Calu3 (cell line): Measurements from ENCODE around the gene ZNF462. TPM values are rescaled to one million over a fixed set of nuclear protein-coding genes. Genes with fewer than 3 reads are reported as not detected.

ENCODE experiments used
- BruUV-seq: library from RNA; stranded (reverse); fragments of 400-500 nt; replicated peaks from 2 replicates; lab custom pipeline; 2021; lab: Mats Ljungman, UMichigan
- CTCF ChIA-PET: fragments of 300-600 bp; sonication (Branson Sonifier 250); formaldehyde crosslinking; loops from one replicate; lab custom pipeline; 2022; ENCODE audit warnings: antibody characterized with exemption; lab: Charles Lee
- DNase-seq: peaks from one replicate; pipeline ENCODE4 v3.0.0; 2022
- H3K27ac Mint-ChIP-seq: one replicate; pipeline ENCODE4 v1.8.0; 2022; ENCODE audit warnings: mixed read lengths; ENCODE audit not compliant: unreplicated experiment
- H3K27me3 Mint-ChIP-seq: one replicate; pipeline ENCODE4 v1.8.0; 2022; ENCODE audit warnings: mixed read lengths; ENCODE audit not compliant: unreplicated experiment
- H3K36me3 Mint-ChIP-seq: one replicate; pipeline ENCODE4 v1.8.0; 2022; ENCODE audit warnings: mild to moderate bottlenecking, moderate library complexity, mixed read lengths; ENCODE audit not compliant: insufficient read depth, unreplicated experiment
- H3K4me1 Mint-ChIP-seq: one replicate; pipeline ENCODE4 v1.8.0; 2022; ENCODE audit warnings: mild to moderate bottlenecking, low read depth, mixed read lengths; ENCODE audit not compliant: unreplicated experiment
- H3K4me3 Mint-ChIP-seq: one replicate; pipeline ENCODE4 v1.8.0; 2022; ENCODE audit warnings: mild to moderate bottlenecking, low read depth, moderate library complexity, mixed read lengths; ENCODE audit not compliant: unreplicated experiment
- H3K9me3 Mint-ChIP-seq: one replicate; pipeline ENCODE4 v1.8.0; 2022; ENCODE audit warnings: low read depth, mixed read lengths; ENCODE audit not compliant: unreplicated experiment
- CTCF ChIP-seq: fragments of 200-600 bp; IDR thresholded peaks from one replicate; pipeline ENCODE4 v1.8.0; 2022; ENCODE audit warnings: antibody characterized with exemption; ENCODE audit not compliant: unreplicated experiment
- intact Hi-C: fragments of 100-400 bp; cut with micrococcal nuclease; formaldehyde crosslinking; loops from one replicate; pipeline ENCODE4 v1.10.0; 2022; ENCODE audit not compliant: unreplicated experiment
- total RNA-seq: library from RNA; stranded (reverse); gene quantifications from 2 replicates; pipeline ENCODE4 v1.2.3, GENCODE V29; 2022

ZNF462 gene
- total RNA-seq, 1 experiment from 2014 or later: 48.0 TPM

- CTCF ChIA-PET: interaction anchor here (0.6 kb wide), 1 partner anchor 217 kb away, joined by 4 read pairs; no protein-coding TSS in a partner anchor
- Mint-ChIP-seq H3K9me3 (no peaks in the 10 kb centered on the region), H3K36me3 (peaks cover 5% of the 10 kb centered on the region), H3K27me3 (no peaks in the 10 kb centered on the region), H3K27ac (no peak overlapping the region), H3K4me1 (peaks cover 17% of the 10 kb centered on the region), H3K4me3 (no peak overlapping the region)
- TF ChIP-seq CTCF: no peak
- DNase-seq: no peak
- intact Hi-C loops: loop anchor here (10.0 kb wide), 1 partner anchor 179 kb away; the partner anchor contains the start of gene ZNF462
- BruUV-seq: no TSS peak
Measured at GRCh38 chr9:107043886-107044285, 180.9 kb downstream of the ZNF462 start.

GRCh38 chr9:107044872-107045271 lies 181.9 kb downstream of the ZNF462 start:
- CTCF ChIA-PET: interaction anchor here (0.6 kb wide), 1 partner anchor 74 kb away, joined by 4 read pairs; no protein-coding TSS in a partner anchor
- peak; percentile 43 for DNase-seq
- no peak overlapping the region for H3K4me3 Mint-ChIP-seq
- H3K27ac Mint-ChIP-seq: no peak overlapping the region
- intact Hi-C loops: loop anchor here (10.0 kb wide), 1 partner anchor 180 kb away; the partner anchor contains the start of gene ZNF462
- H3K36me3 Mint-ChIP-seq: peaks cover 5% of the 10 kb centered on the region
- peaks cover 7% of the 10 kb centered on the region for H3K4me1 Mint-ChIP-seq
- no peak for TF ChIP-seq CTCF
- no TSS peak for BruUV-seq
- H3K9me3 Mint-ChIP-seq: no peaks in the 10 kb centered on the region
- H3K27me3 Mint-ChIP-seq: no peaks in the 10 kb centered on the region

- Mint-ChIP-seq H3K9me3 (no peaks in the 10 kb centered on the region), H3K36me3 (no peaks in the 10 kb centered on the region), H3K27me3 (no peaks in the 10 kb centered on the region), H3K4me1 (no peaks in the 10 kb centered on the region), H3K4me3 (no peak overlapping the region), H3K27ac (no peak overlapping the region)
- intact Hi-C loops: loop anchor here (10.0 kb wide), 1 partner anchor 182 kb away; the partner anchor contains the start of gene ZNF462
- no TSS peak for BruUV-seq
- no peak for DNase-seq
- no peak for TF ChIP-seq CTCF
- CTCF ChIA-PET: no interaction called here
Measured at GRCh38 chr9:107046692-107047091, 183.7 kb downstream of the ZNF462 start.

- no peaks in the 10 kb centered on the region for H3K36me3 Mint-ChIP-seq
- H3K27me3 Mint-ChIP-seq: no peaks in the 10 kb centered on the region
- no peak for DNase-seq
- CTCF ChIA-PET: no interaction called here
- H3K4me1 Mint-ChIP-seq: no peaks in the 10 kb centered on the region
- no peak overlapping the region for H3K27ac Mint-ChIP-seq
- intact Hi-C loops: loop anchor here (10.0 kb wide), 1 partner anchor 184 kb away; the partner anchor contains the start of gene ZNF462
- no peak for TF ChIP-seq CTCF
- no peak overlapping the region for H3K4me3 Mint-ChIP-seq
- BruUV-seq: no TSS peak
- H3K9me3 Mint-ChIP-seq: no peaks in the 10 kb centered on the region
Measured at GRCh38 chr9:107049046-107049802, 186.3 kb downstream of the ZNF462 start.
